ENCODE results near the gene C11orf54.
"Not testable (repeated sequence)": the region's sequence is repeated elsewhere in the genome, so short reads cannot be mapped to it uniquely, and the experiment has no call there.

Gene C11orf54

DNA sequence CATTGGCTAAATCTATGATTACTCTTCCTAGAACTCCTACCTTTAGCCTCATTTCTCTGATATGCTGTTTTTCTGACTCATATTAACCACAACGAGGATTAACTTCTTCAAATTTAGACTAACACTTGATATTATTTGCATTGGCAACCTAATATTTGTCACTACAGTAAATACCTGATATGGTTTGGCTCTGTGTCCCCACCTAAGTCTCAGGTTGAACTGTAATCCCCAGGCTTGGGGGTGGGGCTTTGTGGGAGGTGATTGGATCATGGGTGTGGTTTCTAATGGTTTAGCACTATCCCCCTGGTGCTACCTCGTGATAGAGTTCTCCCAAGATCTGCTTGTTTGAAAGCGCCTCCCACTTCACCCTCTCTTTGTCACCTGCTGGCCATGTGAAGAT, 25.5 kb downstream of the C11orf54 start:
- DNase-seq = no peak

DNA sequence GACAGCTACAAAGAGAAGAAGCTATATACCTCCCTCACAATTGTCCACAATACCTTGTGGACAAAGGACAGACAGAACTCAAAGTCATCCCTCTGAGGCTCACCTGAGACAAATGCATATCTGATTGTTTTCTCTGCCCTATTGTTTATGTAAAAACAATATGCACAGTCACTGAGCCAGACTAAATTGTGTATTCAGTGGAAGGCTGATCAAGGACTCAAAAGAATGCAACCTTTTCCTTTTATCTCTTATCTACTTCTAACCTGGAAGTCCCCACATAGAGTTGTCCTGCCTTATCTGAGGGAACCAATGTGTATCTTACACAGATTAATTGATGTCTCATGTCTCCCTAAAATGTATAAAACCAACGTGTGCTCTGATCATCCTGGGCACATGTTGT, 28.7 kb downstream of the C11orf54 start:
- DNase-seq = no peak

DNA sequence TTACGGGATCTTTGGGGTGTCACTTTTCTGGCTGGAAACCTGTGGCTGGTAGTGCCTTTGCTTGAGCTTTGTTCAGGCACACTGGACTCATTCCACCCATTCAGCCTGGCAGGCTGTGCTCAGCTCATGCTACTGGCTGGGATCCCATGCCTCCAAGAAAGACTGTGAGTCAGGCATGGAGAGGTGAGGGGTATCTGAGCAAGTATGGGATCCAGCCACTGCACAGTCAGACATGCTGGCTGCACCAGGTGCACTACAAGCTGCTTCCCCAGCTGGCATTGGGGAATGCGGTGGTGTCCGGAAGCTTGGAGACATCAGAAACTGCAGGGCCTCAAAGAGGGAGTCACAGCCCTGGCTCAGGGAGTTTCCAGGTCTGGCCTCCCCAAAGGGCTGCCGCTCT, 30.7 kb downstream of the C11orf54 start:
- no peak for DNase-seq

DNA sequence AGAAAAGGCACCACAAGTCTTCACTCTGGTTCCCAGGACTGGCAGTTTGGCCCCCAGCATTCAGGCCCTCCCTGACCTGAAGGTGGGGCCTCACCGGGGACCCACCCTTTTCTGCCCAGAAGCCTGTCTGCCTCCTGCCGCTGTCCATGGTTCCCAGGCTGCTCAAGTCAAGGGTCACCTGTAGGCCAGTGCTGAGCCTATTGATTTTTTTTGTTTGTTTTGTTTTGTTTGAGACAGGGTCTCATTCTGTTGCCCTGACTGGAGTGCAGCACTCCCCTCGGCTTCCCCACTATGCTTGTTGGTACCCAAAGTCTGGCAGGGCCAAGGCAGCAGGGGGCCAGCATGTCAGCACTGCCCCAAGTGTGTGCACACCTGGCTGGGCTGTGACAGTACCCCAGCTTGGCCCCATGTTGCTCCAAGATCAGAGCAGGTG, 31.6 kb downstream of the C11orf54 start:
- no peak for DNase-seq

DNA sequence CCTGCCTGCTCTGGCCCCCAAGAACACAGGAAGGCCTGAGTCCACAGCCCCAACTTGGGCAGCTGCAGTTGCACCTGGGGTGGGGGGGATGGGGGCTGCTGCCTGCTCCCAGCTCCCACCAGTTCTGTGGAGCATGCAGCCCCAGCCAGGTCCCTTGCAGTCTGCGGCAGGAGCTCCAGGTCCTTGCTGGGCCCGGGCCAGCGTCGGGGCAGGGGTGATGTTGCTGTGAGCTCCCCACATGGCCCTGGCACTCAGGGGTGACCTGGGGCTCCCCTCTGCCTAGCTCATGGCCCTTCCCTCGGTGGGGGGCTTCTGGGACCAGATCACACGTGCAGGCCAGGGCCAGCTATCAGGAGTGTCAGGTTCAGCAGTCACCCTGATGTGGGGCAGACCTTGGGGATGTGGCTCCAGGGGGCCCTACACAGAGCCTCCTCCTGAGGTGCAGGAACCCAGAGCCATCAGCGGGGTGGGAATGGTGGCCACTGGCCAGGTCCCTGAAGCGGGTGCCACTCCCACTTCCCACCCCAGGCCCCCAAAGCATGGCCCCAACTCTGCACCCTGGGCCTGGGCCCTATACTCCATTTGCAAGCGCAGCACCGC, 32.2 kb downstream of the C11orf54 start:
- no peak for DNase-seq

DNA sequence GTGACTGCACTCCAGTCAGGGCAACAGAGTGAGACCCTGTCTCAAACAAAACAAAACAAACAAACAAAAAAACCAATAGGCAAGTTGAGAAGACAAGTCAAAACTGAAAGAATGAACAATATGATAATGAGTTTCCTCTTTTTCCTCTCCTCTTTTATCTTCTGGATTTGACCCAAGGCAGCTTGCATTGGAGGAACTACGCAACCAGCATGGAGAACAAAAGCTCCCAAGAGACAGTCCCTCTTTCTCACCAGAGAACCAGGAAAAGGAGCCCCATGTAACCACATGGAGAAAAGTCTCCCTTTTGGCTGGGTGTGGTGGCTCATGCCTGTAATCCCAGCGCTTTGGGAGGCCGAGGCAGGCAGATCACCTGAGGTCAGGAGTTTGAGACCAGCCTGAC, 33.1 kb downstream of the C11orf54 start:
- DNase-seq = not testable (repeated sequence)

DNA sequence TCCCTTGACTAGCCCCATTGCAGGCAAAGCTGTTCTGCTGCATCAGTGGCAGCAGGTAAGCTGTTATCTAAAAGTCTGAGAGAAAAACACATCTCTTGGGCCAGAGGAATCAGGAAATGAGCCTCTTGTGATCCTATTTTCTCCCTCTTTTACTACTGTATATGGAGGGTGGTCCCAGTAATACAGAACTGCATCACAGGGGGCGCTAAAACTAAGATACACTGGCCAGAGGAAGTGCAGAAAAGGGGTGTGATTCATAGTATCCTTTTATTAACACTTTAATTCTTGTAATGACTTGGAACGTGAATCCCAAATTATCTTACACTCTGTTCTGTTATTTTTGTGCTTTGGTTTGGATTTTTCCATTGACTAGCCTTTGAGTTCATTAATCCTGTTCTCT, 33.8 kb downstream of the C11orf54 start:
- no peak for DNase-seq

DNA sequence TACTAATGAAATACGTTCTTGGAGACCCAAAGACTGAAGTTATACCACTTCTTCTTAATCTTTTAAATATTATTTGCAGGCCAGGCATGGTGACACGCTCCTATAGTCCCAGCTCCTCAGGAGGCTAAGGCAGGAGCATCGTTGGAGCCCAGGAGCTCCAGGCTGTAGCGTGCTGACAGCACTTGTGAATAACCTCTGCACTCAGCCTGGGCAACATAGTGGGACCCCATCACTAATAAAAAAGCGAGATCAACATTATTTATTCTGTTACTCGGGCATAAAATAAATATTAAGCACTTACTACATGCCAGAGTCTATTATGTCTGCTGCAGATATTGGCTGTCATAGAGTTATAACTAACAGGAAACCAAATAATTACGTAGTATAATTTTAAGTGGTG, 41.9 kb downstream of the C11orf54 start:
- no peak for DNase-seq

DNA sequence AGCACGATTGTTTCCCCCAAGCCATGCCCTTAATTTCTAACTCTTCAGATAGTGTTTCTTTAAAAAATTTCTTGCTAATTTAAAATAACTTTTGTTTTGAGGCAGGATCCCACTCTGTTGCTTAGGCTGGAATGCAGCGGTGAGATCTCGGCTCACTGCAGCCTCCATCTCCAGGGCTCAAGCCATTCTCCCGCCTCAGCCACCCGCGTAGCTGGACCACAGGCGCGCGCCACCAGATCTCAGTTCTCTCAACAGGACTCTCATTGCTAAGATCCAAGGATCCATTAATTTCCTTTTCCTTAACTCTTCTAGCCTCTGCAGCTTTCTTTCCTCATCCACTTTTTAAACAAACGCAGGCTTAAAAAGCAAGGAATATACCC, 42.3 kb downstream of the C11orf54 start:
- peak; percentile 50 for DNase-seq

DNA sequence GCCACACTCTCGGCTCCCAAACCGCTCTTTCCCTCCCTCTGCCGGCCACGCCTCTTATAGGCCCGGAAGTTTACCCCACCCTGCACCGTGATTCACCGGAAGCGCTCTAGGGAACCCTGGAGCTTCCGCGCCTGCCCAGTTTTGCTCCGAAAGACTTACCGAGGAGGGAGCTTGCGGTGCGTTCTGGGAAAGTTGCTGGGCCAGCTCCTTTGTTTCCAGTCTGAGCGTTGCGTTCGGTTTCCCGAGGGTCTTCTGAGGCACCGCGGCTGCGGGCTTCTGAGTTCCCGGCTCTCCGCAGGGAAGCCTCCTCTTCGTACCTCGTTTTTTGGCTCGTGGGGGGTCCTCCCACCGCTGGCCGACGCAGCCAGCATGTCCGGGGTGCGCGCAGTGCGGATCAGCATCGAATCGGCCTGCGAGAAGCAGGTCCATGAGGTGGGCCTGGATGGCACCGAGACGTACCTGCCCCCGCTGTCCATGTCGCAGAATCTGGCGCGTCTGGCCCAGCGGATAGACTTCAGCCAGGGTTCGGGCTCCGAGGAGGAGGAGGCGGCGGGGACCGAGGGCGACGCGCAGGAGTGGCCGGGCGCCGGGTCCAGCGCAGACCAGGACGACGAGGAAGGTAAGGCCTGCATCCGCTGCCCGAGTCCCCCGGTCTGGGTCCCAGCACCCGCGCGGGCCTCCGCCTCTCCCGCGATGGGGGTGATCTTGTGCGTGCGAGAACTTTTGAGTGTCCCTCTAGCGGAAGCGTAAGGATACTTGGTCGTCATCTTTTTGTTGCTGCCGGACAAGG, 42.9 kb downstream of the C11orf54 start, which contains the start of gene MED17:
Gene MED17 (plus strand): TSS at position 138 of the 790 bp plus-strand sequence. CDS start 232 bp downstream, at position 370.
- DNase-seq = peak; percentile 94

DNA sequence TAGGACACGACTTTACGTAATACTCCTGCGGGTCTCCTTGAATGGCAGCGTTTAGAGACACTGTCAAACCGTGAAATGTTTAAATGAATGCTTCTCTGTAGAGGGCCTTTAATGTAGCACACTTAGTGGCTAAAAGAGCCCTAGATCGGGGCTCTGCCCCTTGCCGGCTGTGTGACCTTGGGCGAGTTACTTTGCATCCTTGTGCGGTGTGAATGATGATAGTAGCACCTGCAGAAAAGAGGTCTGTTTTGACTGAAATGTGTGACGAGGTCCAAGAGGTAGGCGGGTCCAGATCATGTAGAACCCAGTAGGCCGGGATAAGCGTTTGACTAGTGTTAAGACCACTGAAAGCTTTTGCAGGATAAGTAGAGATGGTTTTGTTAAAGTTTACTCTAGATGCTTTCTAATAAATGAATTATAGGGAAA, 43.5 kb downstream of the C11orf54 start:
- DNase-seq = peak; percentile 15

DNA sequence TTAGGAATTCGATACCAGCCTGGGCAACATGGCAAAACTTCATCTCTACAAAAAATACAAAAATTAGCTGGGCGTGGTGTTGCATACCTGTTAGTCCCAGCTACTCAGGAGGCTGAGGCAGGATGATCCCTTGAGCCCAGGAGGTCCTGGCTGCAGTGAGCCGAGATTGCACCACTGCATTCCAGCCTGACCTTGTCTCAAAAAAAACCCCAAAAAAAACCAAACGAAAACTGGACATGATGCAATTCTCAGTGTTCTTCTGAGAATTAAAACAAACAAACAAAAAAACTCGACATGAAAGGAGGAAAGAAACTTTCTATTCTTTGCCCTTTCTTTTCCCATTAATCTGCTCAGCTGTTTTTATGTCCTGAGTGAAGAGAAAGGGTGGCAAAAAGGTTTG, 50.0 kb downstream of the C11orf54 start:
- DNase-seq = no peak

DNA sequence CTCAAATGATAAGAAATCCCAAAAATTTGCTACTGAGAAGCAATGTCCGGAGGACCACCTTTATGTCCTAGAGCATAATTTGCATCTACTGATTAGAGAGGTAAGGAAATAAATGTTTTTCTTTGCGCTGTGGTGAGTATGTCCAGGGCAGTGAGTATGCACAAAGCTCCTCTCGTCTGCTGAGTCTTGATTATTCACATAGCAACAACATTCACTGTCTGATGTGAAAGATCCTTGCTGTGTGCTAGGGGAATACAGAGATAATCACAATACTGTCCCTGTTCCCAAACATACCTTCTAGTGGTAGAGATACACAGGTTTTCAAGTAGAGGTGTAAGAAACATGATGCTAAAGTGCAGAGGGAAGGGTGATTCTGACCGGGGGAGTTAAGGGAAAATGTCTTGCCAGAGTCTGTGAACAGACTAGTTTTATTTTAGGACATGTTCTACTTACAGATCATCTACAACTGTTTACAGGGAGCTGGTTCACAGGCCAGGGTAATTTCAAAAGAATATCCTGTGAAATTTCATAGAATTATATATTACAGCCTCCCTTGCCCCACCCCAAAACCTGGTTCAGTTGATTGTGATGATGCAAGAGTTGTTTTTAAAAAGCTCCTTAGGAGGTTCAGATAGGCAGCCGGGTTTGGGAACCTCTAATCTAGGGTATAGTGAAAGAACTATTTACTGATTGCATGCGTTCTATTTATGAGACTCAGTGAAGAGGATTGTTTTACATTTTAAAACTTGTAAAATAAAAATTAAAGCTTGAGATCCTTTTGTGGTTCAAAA, 55.2 kb downstream of the C11orf54 start:
- DNase-seq = no peak

DNA sequence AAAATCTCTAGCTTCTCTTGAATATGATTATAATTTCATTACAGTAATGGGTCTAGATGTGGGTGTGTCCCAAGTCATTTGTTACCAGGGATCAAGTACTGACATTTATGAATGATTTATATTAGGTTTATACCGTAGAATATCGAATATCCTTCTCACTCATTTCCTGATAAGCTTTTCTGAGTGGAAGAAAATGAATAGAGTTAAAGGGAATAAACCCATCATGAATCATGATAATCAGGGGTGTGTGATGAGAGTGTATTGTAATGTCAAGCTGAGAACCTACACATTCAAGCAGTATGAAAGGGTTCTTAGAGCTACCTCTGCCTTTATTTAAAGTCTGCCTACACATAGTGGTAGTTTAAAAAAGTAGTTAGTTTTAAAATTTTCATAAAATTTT, 59.9 kb downstream of the C11orf54 start:
- DNase-seq = no peak

DNA sequence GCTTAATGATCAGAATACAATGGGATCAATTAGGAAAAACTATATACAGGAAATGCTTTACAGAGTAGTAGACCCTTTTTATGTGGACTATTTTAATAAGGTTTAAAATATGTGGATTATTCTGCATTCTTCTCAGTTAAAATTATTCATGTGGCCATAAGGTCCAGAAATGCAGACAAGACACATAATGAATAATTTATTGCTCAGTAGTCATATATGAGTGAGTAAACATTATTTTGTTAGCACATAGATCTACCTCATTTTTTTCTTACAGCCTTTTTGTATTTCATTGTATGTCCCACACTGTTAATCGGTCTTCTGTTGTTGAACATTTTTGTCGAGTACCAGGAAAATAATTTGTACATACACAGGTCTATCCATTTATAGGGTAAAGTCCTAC, 63.4 kb downstream of the C11orf54 start:
- no peak for DNase-seq

DNA sequence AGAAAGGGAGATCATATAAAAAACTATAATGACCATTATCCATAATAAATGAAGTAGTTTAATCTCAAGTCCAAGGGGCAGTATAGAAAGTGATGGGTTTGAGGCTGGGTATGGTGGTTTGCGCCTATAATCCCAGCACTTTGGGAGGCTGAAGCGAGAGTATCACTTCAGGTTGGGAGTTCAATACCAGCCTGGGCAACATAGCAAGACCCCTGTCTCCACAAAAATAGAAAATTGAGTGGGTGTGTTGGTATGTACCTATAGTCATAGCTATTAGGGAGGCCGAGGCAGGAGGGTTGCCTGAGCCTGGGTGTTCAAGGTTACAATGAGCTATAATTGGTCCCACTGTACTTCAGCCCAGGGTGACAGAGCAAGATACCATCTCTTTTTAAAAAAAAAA, 66.5 kb downstream of the C11orf54 start:
- no peak for DNase-seq

DNA sequence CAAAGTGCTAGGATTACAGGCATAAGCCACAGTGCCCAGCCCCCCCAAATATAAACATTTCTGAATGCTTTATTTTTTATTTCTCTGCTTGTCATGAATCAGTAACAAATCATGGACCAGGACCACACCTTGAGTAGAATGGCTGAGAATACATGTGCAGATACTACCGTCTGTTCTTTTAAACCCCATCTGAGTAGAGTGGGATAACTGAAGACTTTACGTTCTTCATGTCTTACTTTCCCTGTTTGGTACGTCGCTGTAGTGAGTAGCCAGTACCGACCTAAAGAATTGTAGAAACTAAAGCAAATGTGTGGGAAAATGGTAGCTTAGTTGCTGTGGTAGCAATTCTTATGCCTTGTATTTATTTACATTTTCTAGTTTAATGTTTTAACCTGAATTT, 72.5 kb downstream of the C11orf54 start:
- no peak for DNase-seq
